NCI-H146 treated with DMSO at 0.1 percent for 48 hours (cell line): ENCODE results near the gene EML1.

Experiments used
- DNase-seq: peaks from one replicate; lab custom pipeline; 2025; ENCODE audit not compliant: unreplicated experiment; lab: John Stamatoyannopoulos, UW

The EML1 gene

DNA sequence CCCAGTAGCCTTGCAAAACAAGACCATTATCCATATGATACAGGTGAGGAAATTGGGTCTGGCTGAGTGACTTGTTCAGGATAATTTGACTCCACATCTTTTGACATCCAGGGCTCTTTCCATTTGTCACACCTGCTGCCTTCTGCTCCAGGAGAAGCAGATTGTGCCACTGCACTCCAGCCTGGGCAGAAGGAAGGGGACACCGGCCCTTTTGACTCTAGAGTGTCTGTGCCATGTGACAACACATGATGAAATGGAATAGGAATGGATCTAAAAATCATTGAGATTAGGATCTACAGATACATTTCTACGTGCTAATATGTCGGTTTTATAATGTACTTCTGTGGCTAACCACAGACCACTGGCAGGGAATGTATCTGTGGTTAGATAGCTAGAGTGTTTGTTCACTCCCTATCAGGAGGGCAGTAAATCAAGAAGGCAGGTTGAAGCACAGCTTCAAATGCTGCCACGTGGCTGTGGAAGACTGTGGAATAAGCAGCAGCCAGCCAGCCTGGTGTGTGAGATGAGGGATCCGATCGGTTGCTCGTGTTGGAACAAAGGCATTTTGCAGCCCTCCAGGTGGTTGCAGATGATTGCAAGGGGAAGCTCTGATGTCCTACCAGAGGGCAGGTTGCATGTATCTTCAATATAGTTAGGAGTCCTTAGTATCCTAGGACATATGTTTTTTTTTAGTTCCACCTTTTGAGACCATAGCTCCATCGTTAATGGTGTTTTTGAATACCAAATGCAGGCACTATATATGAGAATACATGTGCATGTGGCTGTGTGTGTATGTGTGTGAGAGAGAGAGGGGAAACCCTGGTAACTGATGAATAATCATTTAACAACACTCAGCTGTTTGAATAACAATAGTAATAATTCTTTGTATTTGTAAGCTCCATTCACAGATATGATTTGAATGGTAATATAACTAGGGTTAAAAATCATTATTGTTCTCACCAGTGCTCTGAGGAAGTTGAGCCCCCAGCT lies 28.6 kb downstream of the EML1 start:
- no peak for DNase-seq

DNA sequence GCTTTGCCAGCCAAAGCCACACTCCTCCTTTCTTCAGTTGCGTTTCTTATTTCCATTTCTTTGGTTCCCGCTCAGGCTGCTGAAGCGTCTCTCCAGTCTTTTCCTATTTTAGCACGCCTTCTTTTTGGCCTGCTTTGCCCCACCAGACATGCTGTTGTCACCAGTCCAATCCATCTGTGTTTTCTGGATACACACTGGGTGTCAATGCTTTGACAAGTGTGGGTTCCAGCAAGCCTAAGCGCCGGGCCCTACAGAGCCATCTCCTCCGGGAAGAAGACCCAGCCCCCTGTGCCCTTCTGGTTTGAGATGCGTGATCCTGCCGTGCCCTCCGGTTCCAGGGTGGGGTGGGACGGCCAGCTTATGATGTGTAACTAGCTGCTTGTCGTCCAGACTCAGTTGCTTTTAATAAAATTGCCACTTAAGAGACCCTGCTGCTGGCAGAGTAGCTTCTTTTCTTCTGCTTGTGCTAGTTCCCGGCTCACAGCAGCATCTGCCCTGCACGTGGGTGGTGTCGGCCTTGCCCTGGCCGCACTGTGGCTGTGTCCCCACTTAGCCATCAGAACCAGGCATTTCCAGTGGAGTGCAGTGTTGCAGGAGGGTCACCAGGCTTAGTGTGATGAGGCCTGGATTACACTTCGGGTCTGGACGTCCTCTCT lies 29.7 kb downstream of the EML1 start:
- DNase-seq: no peak

DNA sequence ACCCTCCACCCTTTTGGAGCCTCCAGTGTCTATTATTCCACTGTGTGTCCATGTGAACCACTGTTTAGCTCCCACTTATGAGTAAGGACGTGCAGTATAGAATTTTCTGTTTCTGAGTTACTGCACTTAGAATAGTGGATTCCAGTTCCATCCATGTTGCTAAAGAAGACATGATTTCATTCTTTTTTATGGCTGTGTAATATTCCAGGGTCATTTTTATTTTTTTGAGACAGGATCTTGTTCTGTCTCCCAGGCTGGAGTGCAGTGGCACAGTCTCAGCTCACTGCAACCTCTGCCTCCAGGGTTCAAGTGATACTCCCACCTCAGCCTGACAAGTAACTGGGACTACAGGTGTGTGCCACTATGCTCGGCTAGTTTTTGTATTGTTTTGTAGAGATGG lies 31.6 kb downstream of the EML1 start:
- DNase-seq: no peak

GRCh38 chr14:99829450-99829849 lies 36.2 kb downstream of the EML1 start:
- no peak for DNase-seq

DNA sequence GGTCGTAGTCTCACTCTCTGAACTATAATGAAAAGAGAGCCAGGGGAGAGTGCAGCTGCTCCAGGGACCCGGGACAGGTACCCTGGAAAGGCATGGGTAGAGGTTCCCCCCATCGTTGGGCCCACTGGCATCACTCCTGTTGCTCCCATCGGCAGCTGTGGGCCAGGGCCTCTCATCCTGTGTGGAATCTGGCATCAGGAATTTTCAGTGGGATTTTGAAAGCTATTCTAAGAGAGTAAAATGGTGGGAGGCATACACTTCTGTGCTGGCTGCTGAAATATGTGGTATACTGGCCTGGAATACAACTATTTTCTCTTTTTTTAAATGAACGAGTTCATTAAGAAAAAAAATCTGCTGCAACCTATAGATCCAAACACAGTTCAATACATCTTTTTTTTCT lies 38.1 kb downstream of the EML1 start:
- no peak for DNase-seq

DNA sequence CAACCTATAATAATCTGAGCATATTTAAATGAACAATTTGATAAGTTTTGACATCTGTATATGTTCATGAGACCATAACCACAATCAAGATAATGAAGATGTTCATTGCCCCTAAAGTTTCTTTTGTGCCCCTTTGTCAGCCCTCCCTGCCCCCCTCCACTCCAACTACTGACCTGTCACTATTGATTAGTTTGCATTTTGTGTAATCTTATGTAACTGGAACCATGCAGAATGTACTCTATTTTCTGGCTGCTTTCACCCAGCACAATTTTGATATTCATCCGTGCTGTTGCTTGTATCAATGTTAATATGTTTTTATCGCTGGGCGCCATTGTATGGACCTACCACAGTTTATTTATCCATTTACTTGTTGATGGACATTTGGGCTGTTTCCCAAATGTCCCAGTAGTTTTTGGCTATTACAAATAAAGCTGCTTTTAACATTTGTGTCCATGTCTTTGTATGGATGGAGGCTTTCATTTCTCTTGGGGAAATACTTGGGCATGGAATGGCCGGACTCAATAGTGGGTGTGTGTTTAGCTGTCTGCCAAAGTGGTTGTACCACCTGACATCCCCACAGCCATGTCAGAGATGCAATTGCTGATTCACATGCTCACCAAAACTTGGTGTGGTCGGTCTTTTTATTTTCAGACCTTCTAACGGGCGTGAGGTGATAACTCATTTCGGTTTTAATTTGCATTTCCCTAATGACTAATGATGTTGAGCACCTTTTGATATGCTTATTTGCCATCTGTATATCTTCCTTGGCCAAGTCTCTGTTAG lies 38.9 kb downstream of the EML1 start:
- DNase-seq: no peak

DNA sequence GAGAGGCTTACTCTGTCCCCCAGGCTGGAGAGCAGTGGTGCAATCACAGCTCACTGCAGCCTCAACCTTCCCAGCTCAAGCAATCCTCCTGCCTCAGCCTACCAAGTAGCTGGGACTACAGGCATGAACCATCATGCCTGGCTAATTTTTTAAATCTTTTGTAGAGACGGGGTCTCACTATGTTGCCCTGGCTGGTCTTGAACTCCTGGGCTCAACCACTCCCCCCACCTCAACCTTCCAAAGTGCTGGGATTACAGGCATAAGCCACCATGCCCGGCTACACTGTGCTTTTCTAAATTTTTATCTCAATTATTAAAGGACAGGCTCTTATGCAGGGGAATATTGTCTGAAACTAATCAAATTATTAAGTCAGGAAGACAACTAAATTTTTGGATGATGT lies 44.6 kb downstream of the EML1 start:
- DNase-seq: no peak

- DNase-seq: no peak
Observed at GRCh38 chr14:99838639-99839134, 45.5 kb downstream of the EML1 start.

DNA sequence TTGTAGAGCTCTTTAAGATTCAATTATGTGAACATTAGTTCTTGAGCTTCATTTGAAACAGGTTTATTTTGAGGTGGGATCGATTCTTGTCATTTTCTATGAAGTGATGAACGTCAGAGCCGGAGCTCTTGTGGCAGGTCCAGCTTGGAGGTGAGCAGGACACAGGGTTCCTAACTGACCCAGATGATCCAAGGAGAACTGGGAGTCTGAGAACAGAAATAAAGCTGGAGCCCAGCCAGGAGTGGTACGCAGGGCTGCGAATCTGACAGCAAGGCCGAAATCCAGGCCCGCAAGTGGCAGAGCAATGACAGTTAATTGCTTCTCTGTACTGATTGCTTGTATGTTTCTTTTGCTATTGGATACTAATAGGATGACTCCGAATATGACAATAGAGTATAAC lies 46.5 kb downstream of the EML1 start:
- DNase-seq: no peak

- no peak for DNase-seq
Observed at GRCh38 chr14:99840265-99840664, 47.1 kb downstream of the EML1 start.

GRCh38 chr14:99840774-99841305 lies 47.6 kb downstream of the EML1 start:
- no peak for DNase-seq

GRCh38 chr14:99841436-99842071 lies 48.3 kb downstream of the EML1 start:
- no peak for DNase-seq

GRCh38 chr14:99842141-99842540 lies 48.9 kb downstream of the EML1 start:
- no peak for DNase-seq

DNA sequence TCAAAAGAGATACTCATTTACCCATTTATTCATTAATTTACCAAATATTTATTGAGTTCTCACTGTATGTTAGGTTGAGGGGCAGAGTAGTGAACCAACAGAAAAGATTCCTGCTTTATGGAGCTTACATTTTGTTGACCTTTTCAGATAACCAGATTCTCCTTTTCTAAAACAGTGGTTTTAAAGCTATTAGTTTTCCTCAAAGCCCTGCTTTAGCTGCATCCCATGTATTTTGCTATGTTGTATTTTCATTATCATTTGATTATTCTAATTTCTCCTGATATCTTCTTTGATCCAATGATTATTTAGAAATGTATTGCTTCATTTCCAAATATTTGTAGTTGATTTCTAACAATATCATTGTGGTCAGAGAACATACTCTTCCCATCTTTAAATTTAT lies 53.6 kb downstream of the EML1 start:
- DNase-seq: no peak

- DNase-seq: no peak
Observed at GRCh38 chr14:99850709-99851108, 57.5 kb downstream of the EML1 start.

DNA sequence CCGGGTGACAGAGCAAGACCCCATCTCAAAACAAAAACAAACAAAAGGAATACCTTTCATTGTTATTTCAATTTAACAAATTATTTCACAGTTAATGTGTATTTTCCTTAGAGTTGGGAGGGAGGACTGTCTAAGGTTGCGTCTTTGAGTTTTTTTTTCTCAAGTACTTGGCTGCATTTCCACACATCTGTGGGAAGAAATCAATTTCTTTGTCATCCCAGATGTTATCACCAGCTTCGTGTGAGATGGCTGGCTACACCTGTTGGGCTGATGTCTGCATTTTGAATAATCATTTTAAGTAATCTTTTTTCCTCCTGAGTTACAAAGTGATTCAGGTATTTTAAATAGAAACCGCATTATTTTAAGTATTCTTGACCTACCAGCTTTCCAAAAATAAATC lies 59.4 kb downstream of the EML1 start:
- no peak for DNase-seq

GRCh38 chr14:99853206-99853605 lies 60.0 kb downstream of the EML1 start:
- no peak for DNase-seq

DNA sequence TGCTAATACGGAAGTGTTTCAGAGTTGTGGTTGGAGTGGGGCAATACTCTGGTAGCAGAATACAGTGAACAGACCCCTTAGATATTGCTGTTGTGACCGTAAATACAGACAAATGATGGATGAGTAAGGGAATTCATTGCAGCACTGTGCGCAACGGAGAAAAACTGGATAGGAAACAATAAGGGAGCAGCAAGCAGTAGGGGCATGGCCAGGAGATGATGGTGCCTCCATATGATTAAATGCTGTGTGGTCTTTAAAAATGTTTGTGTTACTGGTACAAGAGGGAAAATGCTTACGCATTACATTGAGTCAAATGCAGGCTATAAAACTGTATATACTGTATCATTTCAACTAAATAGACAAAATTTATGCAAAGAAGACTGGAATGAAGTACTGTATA lies 61.6 kb downstream of the EML1 start:
- DNase-seq: no peak

- DNase-seq: no peak
Observed at GRCh38 chr14:99855271-99855670, 62.1 kb downstream of the EML1 start.

DNA sequence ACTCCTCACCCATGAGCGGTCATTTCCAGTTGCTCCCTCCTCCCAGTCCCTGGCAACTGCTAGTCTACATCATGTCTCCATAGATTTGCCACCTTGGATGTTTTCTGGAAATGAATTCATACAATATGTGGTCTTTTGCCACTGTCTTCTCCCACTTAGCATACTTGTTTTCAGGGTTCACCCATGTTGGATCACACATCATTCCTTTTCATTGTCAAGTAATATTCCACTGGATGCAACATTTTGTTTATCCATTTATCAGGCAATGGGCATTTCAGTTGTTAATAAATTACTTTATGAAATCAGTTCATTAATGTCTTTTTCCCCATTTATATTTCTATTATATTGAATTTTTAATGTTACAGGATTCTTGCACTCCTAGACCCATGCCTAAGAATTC lies 64.3 kb downstream of the EML1 start:
- no peak for DNase-seq

DNA sequence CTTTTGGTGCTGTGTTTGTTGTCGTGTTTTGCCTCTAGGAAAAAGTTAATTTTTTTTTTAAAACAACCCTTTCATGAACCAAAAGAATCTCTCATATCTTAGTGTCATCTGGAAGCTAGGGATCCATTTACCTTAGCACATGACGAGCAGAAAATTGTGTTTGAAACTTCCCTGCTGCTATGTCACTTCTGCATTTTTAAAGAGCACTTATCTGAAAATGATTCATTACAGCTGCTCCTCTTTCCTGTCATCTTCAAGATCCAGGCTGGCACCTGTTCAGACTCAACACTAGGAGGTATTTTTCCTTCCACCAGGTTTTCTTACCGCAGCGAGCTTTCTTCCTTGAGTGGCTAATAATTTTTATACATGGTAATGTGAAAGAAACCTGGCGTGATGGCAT lies 67.0 kb downstream of the EML1 start:
- no peak for DNase-seq
